WTC11 (cell line): Measurements from ENCODE around the gene SPATA17. TPM values are rescaled to one million over a fixed set of nuclear protein-coding genes. Genes with fewer than 3 reads are reported as not detected.

ENCODE experiments used
- ATAC-seq: fragments of 200-7000 bp; cut with Tn5 transposase; 2 replicates; pipeline ENCODE4 v1.10.0; 2021; ENCODE audit warnings: mild to moderate bottlenecking, moderate library complexity
- CTCF ChIA-PET: fragments of 300-600 bp; sonication (Branson Sonifier 250); formaldehyde crosslinking; loops from one replicate; lab custom pipeline; 2021; ENCODE audit warnings: antibody characterized with exemption; lab: Charles Lee
- POLR2A ChIA-PET: fragments of 350-600 bp; sonication (Branson Sonifier 250); formaldehyde crosslinking; loops from one replicate; lab custom pipeline; 2021; ENCODE audit warnings: antibody characterized with exemption; lab: Charles Lee
- DNase-seq: peaks from one replicate; pipeline ENCODE4 v3.0.0; 2021; ENCODE audit warnings: low spot score
- H3K27ac Mint-ChIP-seq: 2 replicates; pipeline ENCODE4 v1.8.0; 2021; ENCODE audit warnings: mixed read lengths
- H3K27me3 Mint-ChIP-seq: 2 replicates; pipeline ENCODE4 v1.8.0; 2021; ENCODE audit warnings: low read depth, mild to moderate bottlenecking, moderate library complexity, mixed read lengths
- H3K36me3 Mint-ChIP-seq: 2 replicates; pipeline ENCODE4 v1.8.0; 2021; ENCODE audit warnings: mixed read lengths
- H3K4me1 Mint-ChIP-seq: 2 replicates; pipeline ENCODE4 v1.8.0; 2022; ENCODE audit warnings: mixed read lengths
- H3K4me3 Mint-ChIP-seq: 2 replicates; pipeline ENCODE4 v1.8.0; 2021; ENCODE audit warnings: mild to moderate bottlenecking, moderate library complexity, mixed read lengths
- H3K9me3 Mint-ChIP-seq: 2 replicates; pipeline ENCODE4 v1.8.0; 2021; ENCODE audit warnings: mixed read lengths
- CREB1 ChIP-seq: sonication (generic); formaldehyde crosslinking; IDR thresholded peaks from 2 replicates; pipeline ENCODE4 v1.8.0; 2023; ENCODE audit warnings: mild to moderate bottlenecking, missing genetic modification reagents
- ESRRA ChIP-seq: sonication (generic); formaldehyde crosslinking; IDR thresholded peaks from 2 replicates; pipeline ENCODE4 v1.8.1; 2022; ENCODE audit warnings: mild to moderate bottlenecking, missing genetic modification reagents, borderline replicate concordance
- FOXP1 ChIP-seq: sonication (generic); formaldehyde crosslinking; IDR thresholded peaks from 2 replicates; pipeline ENCODE4 v1.8.0; 2022; ENCODE audit warnings: missing genetic modification reagents, mild to moderate bottlenecking, moderate library complexity, borderline replicate concordance
- GABPB1 ChIP-seq: sonication (generic); formaldehyde crosslinking; IDR thresholded peaks from 2 replicates; pipeline ENCODE4 v1.8.1; 2023; ENCODE audit warnings: mild to moderate bottlenecking, missing genetic modification reagents
- JUN ChIP-seq: sonication (generic); formaldehyde crosslinking; IDR thresholded peaks from 2 replicates; pipeline ENCODE4 v1.8.0; 2023; ENCODE audit warnings: mild to moderate bottlenecking, missing genetic modification reagents
- MXD4 ChIP-seq: fragments of 250-450 bp; sonication (Bioruptor Pico); IDR thresholded peaks from 2 replicates; pipeline ENCODE4 v1.8.0; 2021; ENCODE audit warnings: mild to moderate bottlenecking, moderate library complexity, borderline replicate concordance
- NFATC4 ChIP-seq: fragments of 250-450 bp; sonication (Bioruptor Pico); IDR thresholded peaks from 2 replicates; pipeline ENCODE4 v1.9.0; 2021; ENCODE audit warnings: mild to moderate bottlenecking
- NR3C1 ChIP-seq: sonication (generic); formaldehyde crosslinking; conservative IDR thresholded peaks from 2 replicates; pipeline ENCODE4 v1.8.1; 2023; ENCODE audit warnings: low read depth, mild to moderate bottlenecking, missing genetic modification reagents
- PRRX2 ChIP-seq: fragments of 250-450 bp; sonication (Bioruptor Pico); IDR thresholded peaks from 2 replicates; pipeline ENCODE4 v1.8.0; 2021; ENCODE audit warnings: mild to moderate bottlenecking
- RELA ChIP-seq: sonication (generic); formaldehyde crosslinking; IDR thresholded peaks from 2 replicates; pipeline ENCODE4 v1.8.1; 2022; ENCODE audit warnings: missing genetic modification reagents, mild to moderate bottlenecking, borderline replicate concordance
- SMAD3 ChIP-seq: sonication (generic); formaldehyde crosslinking; IDR thresholded peaks from 2 replicates; pipeline ENCODE4 v1.8.0; 2022; ENCODE audit warnings: missing genetic modification reagents, mild to moderate bottlenecking, borderline replicate concordance
- TP53 ChIP-seq: sonication (generic); formaldehyde crosslinking; IDR thresholded peaks from 2 replicates; pipeline ENCODE4 v1.8.1; 2023; ENCODE audit warnings: mild to moderate bottlenecking, missing genetic modification reagents
- ZNF121 ChIP-seq: sonication (generic); formaldehyde crosslinking; IDR thresholded peaks from 2 replicates; pipeline ENCODE4 v1.8.0; 2023; ENCODE audit warnings: missing genetic modification reagents
- ZNF263 ChIP-seq: sonication (generic); formaldehyde crosslinking; IDR thresholded peaks from 2 replicates; pipeline ENCODE4 v1.8.1; 2022; ENCODE audit warnings: low read depth, mild to moderate bottlenecking, moderate library complexity, missing genetic modification reagents
- total RNA-seq: library from RNA; stranded (reverse); gene quantifications from 3 replicates; pipeline ENCODE4 v1.2.3, GENCODE V29; 2021
- TF ChIP-seq, protein P1 (sequence below): sonication (generic); formaldehyde crosslinking; IDR thresholded peaks from 2 replicates; pipeline ENCODE4 v1.8.1; 2023; ENCODE audit warnings: mild to moderate bottlenecking, missing genetic modification reagents, moderate library complexity
- TF ChIP-seq, protein P2 (sequence below): sonication (generic); formaldehyde crosslinking; IDR thresholded peaks from 2 replicates; pipeline ENCODE4 v1.8.1; 2022; ENCODE audit warnings: missing genetic modification reagents, borderline replicate concordance
- TF ChIP-seq, protein P3 (sequence below): sonication (generic); formaldehyde crosslinking; IDR thresholded peaks from 2 replicates; pipeline ENCODE4 v1.8.0; 2022; ENCODE audit warnings: mild to moderate bottlenecking, missing genetic modification reagents
- TF ChIP-seq, protein P4 (sequence below): sonication (generic); formaldehyde crosslinking; IDR thresholded peaks from 2 replicates; pipeline ENCODE4 v1.8.1; 2023; ENCODE audit warnings: mild to moderate bottlenecking, missing genetic modification reagents, borderline replicate concordance
- TF ChIP-seq, protein P5 (sequence below): sonication (generic); formaldehyde crosslinking; IDR thresholded peaks from 2 replicates; pipeline ENCODE4 v1.8.1; 2022; ENCODE audit warnings: mild to moderate bottlenecking, missing genetic modification reagents, moderate library complexity, borderline replicate concordance
- TF ChIP-seq, protein P6 (sequence below): fragments of 250-450 bp; sonication (Bioruptor Pico); IDR thresholded peaks from 2 replicates; pipeline ENCODE4 v1.9.0; 2021; ENCODE audit warnings: mild to moderate bottlenecking

SPATA17 gene
- total RNA-seq, 1 experiment from 2014 or later, result 1.3 TPM

DNA sequence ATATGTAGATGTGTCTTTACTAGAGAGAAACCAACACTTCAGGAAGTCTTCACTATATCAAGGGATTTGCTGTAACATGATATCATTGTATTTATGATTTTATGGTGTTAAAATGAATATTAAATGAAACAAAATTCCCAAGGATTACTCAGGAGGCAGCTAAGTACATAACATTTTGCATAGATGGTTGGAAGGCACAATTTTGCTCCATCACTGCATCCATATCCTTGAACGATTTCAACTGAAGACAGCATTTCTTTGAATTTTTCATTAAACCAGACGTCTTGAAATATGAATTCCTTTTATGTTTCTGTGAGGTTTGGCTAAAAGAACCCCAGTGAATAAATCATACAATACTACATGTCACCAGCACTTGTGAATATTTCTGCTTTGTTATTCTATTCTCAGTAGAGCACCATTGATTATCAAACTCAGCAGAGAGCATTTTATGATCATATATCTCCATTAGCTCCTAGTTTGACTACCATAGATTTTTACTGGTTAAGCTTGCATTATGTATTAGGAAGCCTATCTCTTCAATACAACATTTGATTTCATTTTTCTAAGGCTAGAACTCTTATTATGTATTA, 37.3 kb downstream of the SPATA17 start:
- ChIA-PET CTCF (no interaction called here), POLR2A (no interaction called here)
- no peak overlapping the region for H3K27ac Mint-ChIP-seq
- DNase-seq (no peak), ATAC-seq (no peak)
- TF ChIP-seq SMAD3 (CRISPR knock-in tag) (no peak), FOXP1 (CRISPR knock-in tag) (no peak), ESRRA (CRISPR knock-in tag) (no peak), MXD4 (CRISPR knock-in tag) (no peak), ZNF263 (CRISPR knock-in tag) (no peak), RELA (CRISPR knock-in tag) (no peak), PRRX2 (no peak), NR3C1 (CRISPR knock-in tag) (no peak), JUN (CRISPR knock-in tag) (no peak), ZNF121 (CRISPR knock-in tag) (no peak), TP53 (no peak), GABPB1 (no peak)
- TF ChIP-seq, protein P1, sequence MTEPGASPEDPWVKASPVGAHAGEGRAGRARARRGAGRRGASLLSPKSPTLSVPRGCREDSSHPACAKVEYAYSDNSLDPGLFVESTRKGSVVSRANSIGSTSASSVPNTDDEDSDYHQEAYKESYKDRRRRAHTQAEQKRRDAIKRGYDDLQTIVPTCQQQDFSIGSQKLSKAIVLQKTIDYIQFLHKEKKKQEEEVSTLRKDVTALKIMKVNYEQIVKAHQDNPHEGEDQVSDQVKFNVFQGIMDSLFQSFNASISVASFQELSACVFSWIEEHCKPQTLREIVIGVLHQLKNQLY, result no peak
- TF ChIP-seq, protein P2, sequence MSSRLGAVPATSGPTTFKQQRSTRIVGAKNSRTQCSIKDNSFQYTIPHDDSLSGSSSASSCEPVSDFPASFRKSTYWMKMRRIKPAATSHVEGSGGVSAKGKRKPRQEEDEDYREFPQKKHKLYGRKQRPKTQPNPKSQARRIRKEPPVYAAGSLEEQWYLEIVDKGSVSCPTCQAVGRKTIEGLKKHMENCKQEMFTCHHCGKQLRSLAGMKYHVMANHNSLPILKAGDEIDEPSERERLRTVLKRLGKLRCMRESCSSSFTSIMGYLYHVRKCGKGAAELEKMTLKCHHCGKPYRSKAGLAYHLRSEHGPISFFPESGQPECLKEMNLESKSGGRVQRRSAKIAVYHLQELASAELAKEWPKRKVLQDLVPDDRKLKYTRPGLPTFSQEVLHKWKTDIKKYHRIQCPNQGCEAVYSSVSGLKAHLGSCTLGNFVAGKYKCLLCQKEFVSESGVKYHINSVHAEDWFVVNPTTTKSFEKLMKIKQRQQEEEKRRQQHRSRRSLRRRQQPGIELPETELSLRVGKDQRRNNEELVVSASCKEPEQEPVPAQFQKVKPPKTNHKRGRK, result no peak
- TF ChIP-seq, protein P3, sequence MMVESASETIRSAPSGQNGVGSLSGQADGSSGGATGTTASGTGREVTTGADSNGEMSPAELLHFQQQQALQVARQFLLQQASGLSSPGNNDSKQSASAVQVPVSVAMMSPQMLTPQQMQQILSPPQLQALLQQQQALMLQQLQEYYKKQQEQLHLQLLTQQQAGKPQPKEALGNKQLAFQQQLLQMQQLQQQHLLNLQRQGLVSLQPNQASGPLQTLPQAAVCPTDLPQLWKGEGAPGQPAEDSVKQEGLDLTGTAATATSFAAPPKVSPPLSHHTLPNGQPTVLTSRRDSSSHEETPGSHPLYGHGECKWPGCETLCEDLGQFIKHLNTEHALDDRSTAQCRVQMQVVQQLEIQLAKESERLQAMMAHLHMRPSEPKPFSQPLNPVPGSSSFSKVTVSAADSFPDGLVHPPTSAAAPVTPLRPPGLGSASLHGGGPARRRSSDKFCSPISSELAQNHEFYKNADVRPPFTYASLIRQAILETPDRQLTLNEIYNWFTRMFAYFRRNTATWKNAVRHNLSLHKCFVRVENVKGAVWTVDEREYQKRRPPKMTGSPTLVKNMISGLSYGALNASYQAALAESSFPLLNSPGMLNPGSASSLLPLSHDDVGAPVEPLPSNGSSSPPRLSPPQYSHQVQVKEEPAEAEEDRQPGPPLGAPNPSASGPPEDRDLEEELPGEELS (CRISPR knock-in tag), result no peak
- TF ChIP-seq, protein P4, sequence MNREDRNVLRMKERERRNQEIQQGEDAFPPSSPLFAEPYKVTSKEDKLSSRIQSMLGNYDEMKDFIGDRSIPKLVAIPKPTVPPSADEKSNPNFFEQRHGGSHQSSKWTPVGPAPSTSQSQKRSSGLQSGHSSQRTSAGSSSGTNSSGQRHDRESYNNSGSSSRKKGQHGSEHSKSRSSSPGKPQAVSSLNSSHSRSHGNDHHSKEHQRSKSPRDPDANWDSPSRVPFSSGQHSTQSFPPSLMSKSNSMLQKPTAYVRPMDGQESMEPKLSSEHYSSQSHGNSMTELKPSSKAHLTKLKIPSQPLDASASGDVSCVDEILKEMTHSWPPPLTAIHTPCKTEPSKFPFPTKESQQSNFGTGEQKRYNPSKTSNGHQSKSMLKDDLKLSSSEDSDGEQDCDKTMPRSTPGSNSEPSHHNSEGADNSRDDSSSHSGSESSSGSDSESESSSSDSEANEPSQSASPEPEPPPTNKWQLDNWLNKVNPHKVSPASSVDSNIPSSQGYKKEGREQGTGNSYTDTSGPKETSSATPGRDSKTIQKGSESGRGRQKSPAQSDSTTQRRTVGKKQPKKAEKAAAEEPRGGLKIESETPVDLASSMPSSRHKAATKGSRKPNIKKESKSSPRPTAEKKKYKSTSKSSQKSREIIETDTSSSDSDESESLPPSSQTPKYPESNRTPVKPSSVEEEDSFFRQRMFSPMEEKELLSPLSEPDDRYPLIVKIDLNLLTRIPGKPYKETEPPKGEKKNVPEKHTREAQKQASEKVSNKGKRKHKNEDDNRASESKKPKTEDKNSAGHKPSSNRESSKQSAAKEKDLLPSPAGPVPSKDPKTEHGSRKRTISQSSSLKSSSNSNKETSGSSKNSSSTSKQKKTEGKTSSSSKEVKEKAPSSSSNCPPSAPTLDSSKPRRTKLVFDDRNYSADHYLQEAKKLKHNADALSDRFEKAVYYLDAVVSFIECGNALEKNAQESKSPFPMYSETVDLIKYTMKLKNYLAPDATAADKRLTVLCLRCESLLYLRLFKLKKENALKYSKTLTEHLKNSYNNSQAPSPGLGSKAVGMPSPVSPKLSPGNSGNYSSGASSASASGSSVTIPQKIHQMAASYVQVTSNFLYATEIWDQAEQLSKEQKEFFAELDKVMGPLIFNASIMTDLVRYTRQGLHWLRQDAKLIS (CRISPR knock-in tag), result no peak
- TF ChIP-seq, protein P5, sequence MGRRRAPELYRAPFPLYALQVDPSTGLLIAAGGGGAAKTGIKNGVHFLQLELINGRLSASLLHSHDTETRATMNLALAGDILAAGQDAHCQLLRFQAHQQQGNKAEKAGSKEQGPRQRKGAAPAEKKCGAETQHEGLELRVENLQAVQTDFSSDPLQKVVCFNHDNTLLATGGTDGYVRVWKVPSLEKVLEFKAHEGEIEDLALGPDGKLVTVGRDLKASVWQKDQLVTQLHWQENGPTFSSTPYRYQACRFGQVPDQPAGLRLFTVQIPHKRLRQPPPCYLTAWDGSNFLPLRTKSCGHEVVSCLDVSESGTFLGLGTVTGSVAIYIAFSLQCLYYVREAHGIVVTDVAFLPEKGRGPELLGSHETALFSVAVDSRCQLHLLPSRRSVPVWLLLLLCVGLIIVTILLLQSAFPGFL (CRISPR knock-in tag), result no peak
- no peaks in the 10 kb centered on the region for H3K9me3 Mint-ChIP-seq
- no peaks in the 10 kb centered on the region for H3K27me3 Mint-ChIP-seq
- H3K4me3 Mint-ChIP-seq, result no peak overlapping the region
- H3K36me3 Mint-ChIP-seq, result no peaks in the 10 kb centered on the region
- H3K4me1 Mint-ChIP-seq, result peaks cover 18% of the 10 kb centered on the region

DNA sequence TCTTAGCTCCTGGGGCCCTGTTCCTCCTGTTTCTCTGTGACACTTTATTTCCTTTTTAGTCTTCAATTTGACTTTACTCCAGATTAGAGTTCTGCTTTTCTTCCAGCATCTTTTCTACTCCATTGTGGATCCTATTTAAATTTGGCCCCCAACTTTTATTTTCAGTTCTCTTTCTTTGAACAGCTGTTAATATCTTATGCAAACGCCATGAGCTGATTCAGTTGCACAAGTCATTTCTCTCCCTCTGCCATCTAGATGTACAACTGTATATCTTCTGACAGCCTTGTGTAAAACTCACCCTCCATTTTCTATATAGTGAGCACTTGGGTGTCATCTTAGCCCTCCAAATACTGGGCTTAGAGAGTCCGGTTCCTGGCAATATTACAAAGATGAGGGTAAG, 42.2 kb downstream of the SPATA17 start:
- Mint-ChIP-seq H3K27ac (no peak overlapping the region), H3K9me3 (no peaks in the 10 kb centered on the region), H3K4me3 (no peak overlapping the region), H3K27me3 (no peaks in the 10 kb centered on the region), H3K4me1 (peaks cover 16% of the 10 kb centered on the region), H3K36me3 (no peaks in the 10 kb centered on the region)
- DNase-seq, result no peak
- ATAC-seq, result no peak
- ChIA-PET POLR2A (no interaction called here), CTCF (no interaction called here)
- TF ChIP-seq CREB1 (CRISPR knock-in tag), result no peak
- no peak for TF ChIP-seq ZNF263 (CRISPR knock-in tag)
- TF ChIP-seq, protein P6, sequence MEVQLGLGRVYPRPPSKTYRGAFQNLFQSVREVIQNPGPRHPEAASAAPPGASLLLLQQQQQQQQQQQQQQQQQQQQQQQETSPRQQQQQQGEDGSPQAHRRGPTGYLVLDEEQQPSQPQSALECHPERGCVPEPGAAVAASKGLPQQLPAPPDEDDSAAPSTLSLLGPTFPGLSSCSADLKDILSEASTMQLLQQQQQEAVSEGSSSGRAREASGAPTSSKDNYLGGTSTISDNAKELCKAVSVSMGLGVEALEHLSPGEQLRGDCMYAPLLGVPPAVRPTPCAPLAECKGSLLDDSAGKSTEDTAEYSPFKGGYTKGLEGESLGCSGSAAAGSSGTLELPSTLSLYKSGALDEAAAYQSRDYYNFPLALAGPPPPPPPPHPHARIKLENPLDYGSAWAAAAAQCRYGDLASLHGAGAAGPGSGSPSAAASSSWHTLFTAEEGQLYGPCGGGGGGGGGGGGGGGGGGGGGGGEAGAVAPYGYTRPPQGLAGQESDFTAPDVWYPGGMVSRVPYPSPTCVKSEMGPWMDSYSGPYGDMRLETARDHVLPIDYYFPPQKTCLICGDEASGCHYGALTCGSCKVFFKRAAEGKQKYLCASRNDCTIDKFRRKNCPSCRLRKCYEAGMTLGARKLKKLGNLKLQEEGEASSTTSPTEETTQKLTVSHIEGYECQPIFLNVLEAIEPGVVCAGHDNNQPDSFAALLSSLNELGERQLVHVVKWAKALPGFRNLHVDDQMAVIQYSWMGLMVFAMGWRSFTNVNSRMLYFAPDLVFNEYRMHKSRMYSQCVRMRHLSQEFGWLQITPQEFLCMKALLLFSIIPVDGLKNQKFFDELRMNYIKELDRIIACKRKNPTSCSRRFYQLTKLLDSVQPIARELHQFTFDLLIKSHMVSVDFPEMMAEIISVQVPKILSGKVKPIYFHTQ (CRISPR knock-in tag), result no peak
- TF ChIP-seq NFATC4, result no peak
- TF ChIP-seq, protein P3 (CRISPR knock-in tag), result no peak
- TF ChIP-seq RELA (CRISPR knock-in tag), result no peak
